Measurements from ENCODE around the gene ZDHHC12. TPM values are rescaled to one million over a fixed set of nuclear protein-coding genes. Genes with fewer than 3 reads are reported as not detected.

ZDHHC12 gene
- total and polyA plus RNA-seq, 2 donors (not counting 3 experiments of a cell fraction or from before 2014, with no cell fraction given), result 28.8 to 62.0 TPM

- dilution Hi-C loops (cut with MboI; ENCODE audit: extremely low pct_ligation_motif_present, low sequenced_read_pairs) (no loop called here), intact Hi-C loops (cut with micrococcal nuclease) (loop anchor here (1.0 kb wide), 3 partner anchors 14 to 68 kb away; partner anchors contain the start of genes SET and ZDHHC12)
- DNase-seq (ENCODE audit: low read depth, low spot score) (peak; percentile 32), FAIRE-seq (peak; percentile 40)
- H3K9ac ChIP-seq (replicated peaks; ENCODE audit: extremely low read depth, insufficient read depth, low read length), result peak overlapping the region; percentile 70
- no peaks in the 10 kb centered on the region for H4K20me1 ChIP-seq (replicated peaks; ENCODE audit: control insufficient read depth, extremely low read depth, insufficient read depth, low read length)
- H3K9me3 ChIP-seq (replicated peaks; ENCODE audit: control insufficient read depth, insufficient read depth, low read length), result no peaks in the 10 kb centered on the region
- peak overlapping the region; percentile 68 for H3K4me2 ChIP-seq (ENCODE audit: insufficient read depth, low read length)
- no peak for TF ChIP-seq FOS (IDR thresholded peaks at IDR 0.05; ENCODE audit: borderline replicate concordance, insufficient read depth, low read length)
- no peak for TF ChIP-seq JUN (IDR thresholded peaks at IDR 0.05; ENCODE audit: borderline replicate concordance, insufficient read depth, insufficient read length, low read depth)
- no peak for TF ChIP-seq MAX (IDR thresholded peaks at IDR 0.05; ENCODE audit: insufficient read depth, insufficient read length)
- no peak for TF ChIP-seq POLR2AphosphoS5 (IDR thresholded peaks at IDR 0.05; ENCODE audit: insufficient read depth, low read depth, low read length)
- TF ChIP-seq MYC (IDR thresholded peaks at IDR 0.05; ENCODE audit: low read depth, low read length), result no peak
- no peak for TF ChIP-seq POLR2A (IDR thresholded peaks at IDR 0.05; ENCODE audit: low read depth, low read length)
- TF ChIP-seq EZH2 (IDR thresholded peaks at IDR 0.05; ENCODE audit: borderline replicate concordance, low read depth, low read length, severe bottlenecking), result no peak
- no peak for TF ChIP-seq GATA2 (IDR thresholded peaks at IDR 0.05; ENCODE audit: insufficient read depth, insufficient read length, low read depth, low read length)
- peak overlapping the region; percentile 83 for H2AFZ ChIP-seq (ENCODE audit: low read depth, low read length)
- H3K27ac ChIP-seq (ENCODE audit: insufficient read depth, low read depth, low read length), result peak overlapping the region; percentile 38
- POLR2A ChIA-PET, result interaction anchor here (0.6 kb wide), 1 partner anchor 13 kb away, joined by 6 read pairs; no protein-coding TSS in a partner anchor
- BruUV-seq (replicated peaks), result TSS peak; percentile 61
- CTCF ChIA-PET, result interaction anchor here (1.2 kb wide), 1 partner anchor 40 kb away, joined by 7 read pairs; no protein-coding TSS in a partner anchor
- no peaks in the 10 kb centered on the region for H3K27me3 ChIP-seq (ENCODE audit: control insufficient read depth in 2 of 2, insufficient read depth in 2 of 2, low read length in 2 of 2)
- peaks cover 14% of the 10 kb centered on the region for H3K4me1 ChIP-seq (ENCODE audit: control insufficient read depth, extremely low read depth, insufficient read depth, low read length)
- H3K79me2 ChIP-seq (ENCODE audit: control insufficient read depth, insufficient read depth, low read length), result peaks cover 10% of the 10 kb centered on the region
- peak overlapping the region; percentile 68 to 80 (median 71) for H3K4me3 ChIP-seq (replicated peaks in 1 of 3; ENCODE audit: insufficient read depth in 1 of 3, low read depth in 1 of 3, low read length in 3 of 3)
- H3K9me1 ChIP-seq (replicated peaks; ENCODE audit: control insufficient read depth, extremely low read depth, insufficient read depth, low read length), result no peaks in the 10 kb centered on the region
- peaks cover 2 to 4% of the 10 kb centered on the region in 2 experiments for H3K36me3 ChIP-seq (ENCODE audit: control insufficient read depth in 2 of 2, extremely low read depth in 1 of 2, insufficient read depth in 2 of 2, low read length in 2 of 2)
These were observed 20.8 kb downstream of the ZDHHC12 start for GRCh38 chr9:128702949-128703615.
